GM21526 (cell line): ENCODE data around the gene CMSS1.

Experiments
- ATAC-seq: cut with Tn5 transposase; IDR thresholded peaks from one replicate; pipeline ENCODE4 v1.9.1; 2021; ENCODE audit warnings: moderate library complexity; ENCODE audit not compliant: unreplicated experiment, low FRiP score

CMSS1 gene

DNA sequence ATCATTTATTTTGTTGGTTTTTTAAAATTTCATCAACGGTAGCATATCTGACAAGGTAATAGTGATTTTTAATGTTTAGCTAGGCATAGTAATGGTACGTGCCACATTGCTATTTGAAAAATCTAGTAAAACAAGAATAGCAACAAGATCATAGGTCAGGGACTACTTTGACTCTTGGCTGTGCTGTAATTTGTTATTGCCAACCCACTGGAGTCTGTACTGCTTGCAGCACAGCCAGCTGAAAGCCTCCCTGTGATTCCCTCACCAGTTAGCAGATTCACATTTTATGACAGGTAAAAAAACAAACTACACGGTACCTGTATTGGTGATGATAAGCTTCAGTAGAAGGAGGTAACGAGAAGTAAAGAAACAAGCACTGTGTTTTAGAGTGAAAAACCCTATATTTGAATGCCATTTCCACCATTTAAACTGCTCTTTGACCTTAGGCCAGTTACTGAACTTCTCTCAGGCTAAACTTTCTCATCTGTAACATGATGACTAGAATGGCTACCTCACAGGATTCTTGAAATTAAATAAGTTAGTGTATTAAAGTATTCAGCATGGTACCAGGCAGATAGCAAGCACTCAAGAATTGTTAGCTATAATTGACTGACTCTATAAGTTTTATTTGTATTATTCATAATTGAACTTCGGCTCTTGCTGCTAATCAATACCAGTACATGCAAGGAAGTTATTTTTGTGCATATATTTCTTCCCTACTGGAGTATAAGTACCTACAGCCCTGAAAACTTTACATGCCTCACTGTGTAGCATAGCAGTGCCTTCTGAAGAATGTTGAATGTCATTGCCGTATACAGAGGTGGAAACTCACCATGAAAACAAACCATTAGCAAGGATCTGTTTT is 280.5 kb downstream of the CMSS1 start:
- ATAC-seq, result no peak

DNA sequence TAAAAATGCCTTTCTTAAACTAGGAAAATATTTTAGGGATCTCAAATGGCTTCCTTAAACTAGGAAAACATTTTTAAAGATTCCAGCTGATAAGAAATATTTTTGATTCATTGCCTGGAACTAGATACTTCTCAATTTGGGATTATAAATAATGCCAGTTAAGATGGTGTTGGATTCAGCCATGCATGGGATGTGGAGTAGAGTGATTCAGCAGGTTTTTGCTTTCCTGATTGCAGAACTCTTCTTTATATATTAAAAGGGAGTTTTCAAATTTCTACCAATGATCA is 281.1 kb downstream of the CMSS1 start:
- ATAC-seq, result no peak

GRCh38 chr3:100099621-100100020 is 282.0 kb downstream of the CMSS1 start:
- no peak for ATAC-seq

- ATAC-seq, result no peak
These were observed 282.8 kb downstream of the CMSS1 start for GRCh38 chr3:100100425-100100824.

DNA sequence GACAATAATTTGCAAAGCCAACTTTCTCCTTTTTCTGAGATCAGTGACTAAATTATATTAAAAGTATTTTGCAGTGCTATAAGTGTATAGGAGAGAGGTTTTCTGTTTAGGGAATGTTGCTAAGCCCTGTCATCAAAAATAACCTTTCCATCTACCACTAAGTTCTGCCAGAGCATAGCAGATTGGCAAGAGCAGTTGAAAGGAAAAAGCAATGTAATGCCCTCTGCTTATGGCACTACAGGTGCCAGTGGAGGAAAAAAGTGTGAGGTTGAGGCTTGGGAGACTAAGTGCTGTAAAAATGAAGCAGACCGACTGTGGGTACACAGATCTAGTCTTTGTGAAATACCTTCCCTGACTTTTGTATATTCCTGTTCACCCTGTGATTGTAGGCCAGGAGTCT is 285.1 kb downstream of the CMSS1 start:
- no peak for ATAC-seq

GRCh38 chr3:100103558-100104441 is 286.1 kb downstream of the CMSS1 start:
- ATAC-seq, result peak; percentile 76

DNA sequence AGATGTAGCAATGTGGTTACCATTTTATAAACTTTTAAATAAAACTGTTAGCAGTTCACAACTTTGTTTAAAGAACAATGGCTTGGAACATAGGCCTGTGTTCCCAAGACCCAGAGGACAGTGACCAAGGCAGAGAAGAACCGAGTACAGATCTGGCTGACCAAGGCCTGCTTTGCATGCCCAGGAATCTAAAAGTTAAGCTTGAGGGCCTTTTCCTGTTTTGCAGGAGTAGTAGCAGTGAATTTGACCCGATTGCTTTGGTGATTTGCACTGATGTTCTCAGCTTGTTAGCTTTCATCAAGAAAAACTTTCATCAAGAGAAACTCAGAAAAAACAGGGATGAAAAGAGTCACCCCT is 286.8 kb downstream of the CMSS1 start:
- peak; percentile 26 for ATAC-seq

DNA sequence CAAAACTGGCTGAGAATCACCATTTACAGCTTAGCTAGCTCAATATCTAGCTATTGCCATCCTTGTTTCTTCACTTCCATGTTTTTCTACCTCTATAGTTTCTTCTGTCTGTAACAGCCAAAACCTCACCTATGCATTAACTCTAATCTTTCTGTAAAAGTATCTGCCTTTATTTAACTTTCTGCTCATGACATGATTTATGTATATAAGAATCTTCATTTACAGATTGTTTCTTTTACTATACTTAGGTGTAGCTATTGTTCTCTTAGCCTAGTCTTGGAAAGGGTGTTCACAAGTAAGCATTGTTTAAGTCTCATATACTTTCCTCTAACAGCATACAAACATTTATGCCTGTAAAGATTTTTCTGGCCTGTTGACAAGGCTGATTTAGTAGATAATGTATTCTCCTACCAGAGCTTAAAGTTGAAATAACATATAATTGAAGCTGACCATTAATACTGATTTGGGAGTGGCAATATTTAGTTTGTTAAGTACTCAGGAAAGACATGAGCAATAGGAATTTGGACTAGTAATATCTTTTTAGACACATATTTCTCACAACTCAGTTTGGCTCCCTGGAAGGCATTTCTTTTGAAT is 287.3 kb downstream of the CMSS1 start:
- ATAC-seq, result no peak

DNA sequence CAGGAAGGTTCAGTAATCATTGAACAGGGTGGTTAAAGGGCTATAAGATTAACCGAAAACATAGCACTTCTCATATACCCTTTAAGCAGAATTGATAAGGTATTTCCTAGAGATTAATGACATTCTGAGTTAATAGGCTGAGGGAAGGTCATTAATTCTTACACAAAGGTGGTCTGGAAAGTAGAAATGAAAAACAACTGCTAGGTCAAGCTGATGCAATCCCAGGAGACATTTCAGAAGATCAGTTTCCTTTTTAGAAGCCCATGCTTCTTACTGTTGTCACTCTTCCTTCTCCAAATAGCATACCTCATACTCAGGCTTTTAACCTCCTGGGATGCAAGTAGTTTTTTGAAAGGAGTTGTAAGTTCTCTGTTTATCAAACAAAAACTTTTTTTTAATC is 287.8 kb downstream of the CMSS1 start:
- peak; percentile 41 for ATAC-seq

GRCh38 chr3:100106094-100106493 is 288.4 kb downstream of the CMSS1 start:
- ATAC-seq, result no peak

DNA sequence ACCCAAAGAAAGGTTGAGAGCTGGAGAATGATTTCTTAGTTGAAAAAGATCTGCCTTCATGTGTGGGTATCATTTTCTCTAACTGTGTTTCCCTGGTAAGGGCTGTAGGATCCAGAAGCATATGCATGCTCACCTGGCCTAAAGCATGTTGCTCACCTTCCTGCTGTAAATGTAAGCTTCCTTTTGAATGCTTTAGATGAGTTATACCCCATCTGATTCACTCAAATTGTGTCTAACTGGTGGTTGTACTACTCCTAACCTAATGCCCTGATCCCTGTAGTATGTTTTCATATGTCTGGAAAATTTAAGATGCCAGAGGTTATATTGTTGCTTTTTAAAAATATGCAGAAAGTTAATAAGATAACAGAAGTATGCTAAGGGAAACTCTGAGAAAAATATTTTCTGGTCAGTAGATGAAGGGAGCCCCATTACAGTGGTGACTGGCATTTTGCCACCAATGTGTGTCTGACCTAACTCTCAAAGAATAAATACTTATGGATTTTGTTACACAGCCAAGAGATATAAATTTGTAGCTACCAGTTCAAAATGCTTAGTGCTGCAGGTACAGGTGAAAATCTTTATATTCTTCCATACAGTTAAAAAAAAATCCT is 289.0 kb downstream of the CMSS1 start:
- ATAC-seq, result no peak

DNA sequence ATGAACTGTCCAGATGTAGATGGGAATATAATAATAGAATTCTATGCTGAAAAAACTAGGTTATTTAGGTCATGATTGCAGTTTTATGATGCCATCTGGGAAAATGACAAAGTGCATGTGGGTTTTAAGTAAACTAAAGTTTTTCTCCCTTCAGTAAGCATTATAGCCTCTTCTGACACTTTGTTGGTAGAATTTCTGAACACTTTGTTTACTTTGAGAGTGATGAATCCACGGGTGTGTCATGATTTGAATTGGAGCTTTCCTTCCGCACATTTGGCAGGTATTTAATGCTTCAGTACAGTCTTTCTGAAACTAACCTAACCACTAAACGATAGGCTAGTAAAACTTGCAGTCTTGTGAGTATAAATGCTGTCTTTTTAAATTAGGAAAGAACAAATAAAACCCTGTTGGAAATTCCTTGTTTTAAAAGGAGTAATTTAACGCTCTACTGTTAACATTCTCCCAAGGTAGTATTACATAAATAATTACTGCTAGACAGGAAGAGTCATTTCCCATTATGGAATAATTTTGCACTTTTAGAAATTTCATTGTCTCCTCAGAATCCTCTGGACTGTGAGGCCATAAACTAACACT is 289.7 kb downstream of the CMSS1 start:
- ATAC-seq, result no peak

- no peak for ATAC-seq
These were observed 290.9 kb downstream of the CMSS1 start for GRCh38 chr3:100108464-100109079.

- no peak for ATAC-seq
These were observed 292.5 kb downstream of the CMSS1 start for GRCh38 chr3:100110162-100110561.

GRCh38 chr3:100111728-100112127 is 294.1 kb downstream of the CMSS1 start:
- ATAC-seq, result no peak

GRCh38 chr3:100113723-100114412 is 296.2 kb downstream of the CMSS1 start:
- ATAC-seq, result no peak

DNA sequence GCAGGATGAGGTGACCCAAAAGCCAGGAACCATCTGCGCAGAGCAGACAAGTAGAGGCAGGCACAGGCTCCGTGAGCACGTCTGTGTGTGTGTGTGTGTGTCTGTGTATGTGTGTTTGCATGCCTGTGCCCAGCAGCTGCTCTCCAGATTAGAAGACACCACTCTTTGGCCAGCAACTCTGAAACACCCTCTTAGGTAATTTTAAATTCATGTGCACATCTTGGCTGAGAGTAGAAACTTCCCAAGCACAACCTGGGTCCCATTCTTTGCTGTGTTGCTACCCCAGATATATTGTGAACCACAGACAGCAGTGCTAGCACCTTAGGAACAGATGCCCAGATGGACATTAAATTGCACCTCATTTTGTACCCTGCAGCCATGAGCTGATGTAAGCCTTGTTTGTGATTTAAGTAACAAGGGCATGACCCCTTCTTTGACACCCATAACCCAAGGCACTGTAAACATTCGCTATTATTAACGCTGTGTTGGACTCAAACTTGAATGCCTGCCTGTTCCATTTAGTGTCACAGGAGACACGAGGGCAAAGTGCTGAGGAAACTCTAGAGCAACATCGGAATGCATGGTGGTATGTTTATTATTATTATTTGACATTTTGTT is 296.9 kb downstream of the CMSS1 start, which contains the start of gene FILIP1L:
Gene FILIP1L (minus strand): TSS at position 89 of the 618 bp plus-strand sequence.
- no peak for ATAC-seq

DNA sequence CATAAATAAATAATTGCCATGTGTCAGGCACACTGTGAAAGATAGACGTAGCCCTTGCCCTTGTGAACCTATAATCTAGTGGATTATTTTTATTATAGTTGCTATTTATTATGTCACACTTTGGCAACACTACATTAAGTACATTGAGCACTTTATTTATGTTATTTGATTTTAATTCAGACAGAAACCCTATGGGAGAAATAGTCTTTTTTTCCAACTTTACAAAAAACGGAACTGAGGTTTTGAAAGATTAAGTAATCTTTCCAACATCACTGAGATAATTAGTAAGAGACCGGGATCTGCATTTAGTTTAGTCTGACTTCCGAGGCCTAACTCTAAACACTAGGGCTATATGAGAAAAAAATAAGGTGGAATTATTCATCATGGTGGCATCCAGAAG is 299.4 kb downstream of the CMSS1 start:
- ATAC-seq, result no peak

GRCh38 chr3:100120012-100120411 is 302.4 kb downstream of the CMSS1 start:
- no peak for ATAC-seq
